Measurements from ENCODE around the gene SLC25A51. TPM values are rescaled to one million over a fixed set of nuclear protein-coding genes. Genes with fewer than 3 reads are reported as not detected.

SLC25A51 gene
- total RNA-seq, 1 donor from 2014 or later: 39.6 TPM

DNA sequence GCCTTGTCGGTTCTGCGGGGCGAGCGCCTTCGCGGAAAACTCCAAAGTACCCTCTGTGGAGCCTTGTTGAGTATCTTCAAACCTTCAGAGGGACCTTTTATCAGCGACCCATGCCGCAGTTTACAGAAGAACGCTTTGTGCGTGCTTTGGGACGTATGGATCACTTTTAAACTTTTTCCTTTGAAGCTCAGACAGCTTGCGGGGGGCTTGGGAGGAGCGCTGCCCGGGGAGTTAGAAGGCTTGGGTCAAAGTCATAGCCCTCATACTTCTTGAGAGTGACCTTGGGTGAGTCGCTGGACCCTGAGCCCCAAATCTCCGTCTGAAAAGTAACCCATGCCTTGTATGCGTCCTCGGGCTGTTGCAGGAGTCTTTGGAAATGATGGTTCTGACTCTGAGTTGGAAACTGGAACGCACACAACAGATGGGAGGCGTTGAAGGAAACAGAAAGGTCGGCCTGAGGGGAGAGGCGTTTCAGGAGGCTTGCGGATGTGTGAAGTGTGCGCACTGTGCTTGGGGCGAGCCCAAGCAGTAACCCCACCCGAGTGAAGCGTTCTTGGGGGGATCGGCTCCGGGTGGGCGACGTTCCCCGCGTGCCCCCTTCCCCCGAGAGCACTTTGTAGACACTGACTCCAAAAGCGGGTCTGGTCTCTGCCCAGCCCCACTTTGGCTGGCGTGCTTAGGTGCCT is 661 bp upstream of the SLC25A51 start:
- Histone ChIP-seq H3K9me3 (ENCODE audit: insufficient read depth, low read depth, low read length) (no peaks in the 10 kb centered on the region), H4K20me1 (ENCODE audit: insufficient read depth, low read length) (peaks cover 32% of the 10 kb centered on the region), H3K4me3 (ENCODE audit: insufficient read depth, low read depth, low read length) (peak overlapping the region; percentile 92), H3K9ac (ENCODE audit: low read length) (peak overlapping the region; percentile 87), H2AFZ (ENCODE audit: low read depth, low read length) (peak overlapping the region; percentile 77), H3K4me1 (ENCODE audit: insufficient read depth, low read length) (peaks cover 20% of the 10 kb centered on the region), H3K27ac (ENCODE audit: low read depth, low read length) (peak overlapping the region; percentile 73), H3K36me3 (ENCODE audit: insufficient read depth, low read length) (no peaks in the 10 kb centered on the region), H3K79me2 (ENCODE audit: insufficient read depth, low read length) (peaks cover 41% of the 10 kb centered on the region), H3K27me3 (ENCODE audit: insufficient read depth, low read length) (no peaks in the 10 kb centered on the region), H3K4me2 (ENCODE audit: low read length) (peak overlapping the region; percentile 90)
- H3K4me3 Mint-ChIP-seq (ENCODE audit: unreplicated experiment): peak overlapping the region; percentile 86
- H3K27ac Mint-ChIP-seq (ENCODE audit: unreplicated experiment): peak overlapping the region; percentile 91
- FAIRE-seq: no peak
- DNase-seq (ENCODE audit: low read depth): no peak
- H3K9me3 Mint-ChIP-seq (ENCODE audit: unreplicated experiment): no peaks in the 10 kb centered on the region
- no peaks in the 10 kb centered on the region for H3K27me3 Mint-ChIP-seq (ENCODE audit: low read depth, unreplicated experiment)
- H3K36me3 Mint-ChIP-seq (ENCODE audit: low read depth, unreplicated experiment): peaks cover 3% of the 10 kb centered on the region
- TF ChIP-seq EZH2 (IDR thresholded peaks at IDR 0.05; ENCODE audit: insufficient read depth, low read length): no peak
- TF ChIP-seq, protein P1, sequence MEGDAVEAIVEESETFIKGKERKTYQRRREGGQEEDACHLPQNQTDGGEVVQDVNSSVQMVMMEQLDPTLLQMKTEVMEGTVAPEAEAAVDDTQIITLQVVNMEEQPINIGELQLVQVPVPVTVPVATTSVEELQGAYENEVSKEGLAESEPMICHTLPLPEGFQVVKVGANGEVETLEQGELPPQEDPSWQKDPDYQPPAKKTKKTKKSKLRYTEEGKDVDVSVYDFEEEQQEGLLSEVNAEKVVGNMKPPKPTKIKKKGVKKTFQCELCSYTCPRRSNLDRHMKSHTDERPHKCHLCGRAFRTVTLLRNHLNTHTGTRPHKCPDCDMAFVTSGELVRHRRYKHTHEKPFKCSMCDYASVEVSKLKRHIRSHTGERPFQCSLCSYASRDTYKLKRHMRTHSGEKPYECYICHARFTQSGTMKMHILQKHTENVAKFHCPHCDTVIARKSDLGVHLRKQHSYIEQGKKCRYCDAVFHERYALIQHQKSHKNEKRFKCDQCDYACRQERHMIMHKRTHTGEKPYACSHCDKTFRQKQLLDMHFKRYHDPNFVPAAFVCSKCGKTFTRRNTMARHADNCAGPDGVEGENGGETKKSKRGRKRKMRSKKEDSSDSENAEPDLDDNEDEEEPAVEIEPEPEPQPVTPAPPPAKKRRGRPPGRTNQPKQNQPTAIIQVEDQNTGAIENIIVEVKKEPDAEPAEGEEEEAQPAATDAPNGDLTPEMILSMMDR (IDR thresholded peaks at IDR 0.05; ENCODE audit: insufficient read depth, low read depth, low read length): no peak
- H3K4me1 Mint-ChIP-seq (ENCODE audit: low read depth, unreplicated experiment): peaks cover 25% of the 10 kb centered on the region

DNA sequence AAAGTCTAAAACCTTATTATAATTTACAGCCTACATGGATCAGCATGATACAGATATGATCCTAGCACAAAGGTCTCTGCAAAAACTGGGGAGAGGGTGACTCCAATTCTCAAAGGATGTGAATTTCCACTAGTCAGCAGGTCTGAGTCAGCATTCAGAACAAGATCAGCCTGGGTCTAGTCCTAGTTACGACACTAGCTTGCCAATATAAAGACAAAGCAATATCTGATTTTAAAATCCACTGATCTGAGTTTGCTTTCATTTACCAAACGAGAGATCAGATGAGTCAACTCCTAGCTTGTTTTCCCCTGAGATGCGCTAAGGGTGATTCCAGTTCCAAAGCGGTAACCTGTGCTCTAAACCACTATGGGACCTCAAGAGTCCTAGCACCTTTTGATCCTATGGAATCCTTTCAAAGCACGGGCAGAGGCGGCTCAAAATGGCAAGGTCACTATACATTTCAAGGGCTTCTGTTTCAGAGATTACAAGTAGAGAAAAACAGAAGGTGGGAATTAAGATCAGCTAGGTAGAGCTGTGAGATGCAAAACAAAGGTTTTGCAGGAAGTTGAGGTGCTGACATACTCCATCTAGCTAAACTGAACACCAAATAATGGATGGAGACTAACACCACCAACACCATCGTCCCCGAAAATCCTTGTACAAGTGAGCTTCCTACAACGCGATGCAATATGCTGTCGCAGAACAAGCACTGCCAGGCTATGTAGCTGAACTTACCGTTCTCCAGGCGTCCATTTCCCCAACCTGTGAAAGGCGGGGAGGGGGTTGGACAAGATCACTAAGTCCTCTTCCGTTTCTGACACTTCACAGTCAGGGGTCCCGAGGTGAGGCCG is 906 bp downstream of the SLC25A51 start:
- Histone ChIP-seq H3K27me3 (ENCODE audit: insufficient read depth, low read length) (no peaks in the 10 kb centered on the region), H3K4me3 (ENCODE audit: insufficient read depth, low read depth, low read length) (peak overlapping the region; percentile 92), H3K4me2 (ENCODE audit: low read length) (peak overlapping the region; percentile 90), H3K27ac (ENCODE audit: low read depth, low read length) (peak overlapping the region; percentile 73), H3K9ac (ENCODE audit: low read length) (peak overlapping the region; percentile 87), H3K9me3 (ENCODE audit: insufficient read depth, low read depth, low read length) (no peaks in the 10 kb centered on the region), H3K79me2 (ENCODE audit: insufficient read depth, low read length) (peaks cover 41% of the 10 kb centered on the region), H3K4me1 (ENCODE audit: insufficient read depth, low read length) (peaks cover 20% of the 10 kb centered on the region), H3K36me3 (ENCODE audit: insufficient read depth, low read length) (peaks cover under 1% of the 10 kb centered on the region), H2AFZ (ENCODE audit: low read depth, low read length) (peak overlapping the region; percentile 77), H4K20me1 (ENCODE audit: insufficient read depth, low read length) (peaks cover 32% of the 10 kb centered on the region)
- Mint-ChIP-seq H3K27me3 (ENCODE audit: low read depth, unreplicated experiment) (no peaks in the 10 kb centered on the region), H3K4me3 (ENCODE audit: unreplicated experiment) (peak overlapping the region; percentile 93), H3K36me3 (ENCODE audit: low read depth, unreplicated experiment) (peaks cover 3% of the 10 kb centered on the region), H3K4me1 (ENCODE audit: low read depth, unreplicated experiment) (peaks cover 17% of the 10 kb centered on the region), H3K9me3 (ENCODE audit: unreplicated experiment) (no peaks in the 10 kb centered on the region), H3K27ac (ENCODE audit: unreplicated experiment) (peak overlapping the region; percentile 69)
- FAIRE-seq (no peak), DNase-seq (ENCODE audit: low read depth) (peak; percentile 39)
- TF ChIP-seq EZH2 (IDR thresholded peaks at IDR 0.05; ENCODE audit: insufficient read depth, low read length): no peak
- TF ChIP-seq, protein P1 (IDR thresholded peaks at IDR 0.05; ENCODE audit: insufficient read depth, low read depth, low read length): no peak

Data from astrocyte (in vitro differentiated cells and primary cell).